Fibroblast of peridontal ligament (primary cell): ENCODE measurements around the gene KRTAP5-3.
"Not testable (repeated sequence)": the region's sequence is repeated elsewhere in the genome, so short reads cannot be mapped to it uniquely, and the experiment has no call there.

Experiments
- DNase-seq: peaks from one replicate; pipeline ENCODE4 v3.0.0-alpha.2; 2010; ENCODE audit errors: extremely low read depth

Gene KRTAP5-3

GRCh38 chr11:1619449-1619848, 11.2 kb upstream of the KRTAP5-3 start:
- no peak for DNase-seq

- peak; percentile 54 for DNase-seq
Measured at GRCh38 chr11:1618231-1618630, 10.0 kb upstream of the KRTAP5-3 start.

- not testable (repeated sequence) for DNase-seq
Measured at GRCh38 chr11:1607901-1608300, 362 bp downstream of the KRTAP5-3 start.

GRCh38 chr11:1607156-1607845, 962 bp downstream of the KRTAP5-3 start:
- DNase-seq: not testable (repeated sequence)

GRCh38 chr11:1605923-1606322, 2.3 kb downstream of the KRTAP5-3 start:
- DNase-seq: not testable (repeated sequence)

- DNase-seq: no peak
Measured at GRCh38 chr11:1604711-1605110, 3.6 kb downstream of the KRTAP5-3 start.

- no peak for DNase-seq
Measured at GRCh38 chr11:1604181-1604580, 4.1 kb downstream of the KRTAP5-3 start.

- no peak for DNase-seq
Measured at GRCh38 chr11:1603629-1604028, 4.6 kb downstream of the KRTAP5-3 start.

- DNase-seq: not testable (repeated sequence)
Measured at GRCh38 chr11:1601663-1602062, 6.6 kb downstream of the KRTAP5-3 start.

GRCh38 chr11:1600626-1601025, 7.6 kb downstream of the KRTAP5-3 start:
- DNase-seq: no peak

GRCh38 chr11:1598816-1599215, 9.4 kb downstream of the KRTAP5-3 start:
- peak; percentile 8 for DNase-seq

- not testable (repeated sequence) for DNase-seq
Measured at GRCh38 chr11:1598406-1598805, 9.9 kb downstream of the KRTAP5-3 start.

GRCh38 chr11:1597994-1598380, 10.3 kb downstream of the KRTAP5-3 start, which contains the start of gene KRTAP5-2:
Gene KRTAP5-2 (minus strand): TSS chr11:1598294. CDS start chr11:1598250, 44 bp downstream.
- no peak for DNase-seq

- no peak for DNase-seq
Measured at GRCh38 chr11:1597331-1597993, 10.8 kb downstream of the KRTAP5-3 start.

- not testable (repeated sequence) for DNase-seq
Measured at GRCh38 chr11:1596576-1597121, 11.6 kb downstream of the KRTAP5-3 start.

GRCh38 chr11:1595994-1596575, 12.2 kb downstream of the KRTAP5-3 start:
- DNase-seq: peak; percentile 31

GRCh38 chr11:1592628-1593027, 15.6 kb downstream of the KRTAP5-3 start:
- no peak for DNase-seq

GRCh38 chr11:1589996-1590395, 18.3 kb downstream of the KRTAP5-3 start:
- no peak for DNase-seq

GRCh38 chr11:1589191-1589963, 18.9 kb downstream of the KRTAP5-3 start:
- not testable (repeated sequence) for DNase-seq

- no peak for DNase-seq
Measured at GRCh38 chr11:1586699-1587098, 21.6 kb downstream of the KRTAP5-3 start.

- DNase-seq: not testable (repeated sequence)
Measured at GRCh38 chr11:1584661-1585370, 23.4 kb downstream of the KRTAP5-3 start, which contains the start of gene KRTAP5-1. Gene KRTAP5-1 (minus strand): TSS chr11:1585283. CDS start chr11:1585249, 34 bp downstream.
